Mesenchymal stem cell (in vitro differentiated cells and primary cell): ENCODE data around the gene ATP5MG.

ENCODE experiments used
- DNase-seq: peaks from one replicate; pipeline ENCODE4 v3.0.0-alpha.2; 2013
- H2AFZ ChIP-seq: one replicate; pipeline ENCODE4 v1.6.1; 2013; ENCODE audit warnings: low read depth, mild to moderate bottlenecking, control low read depth, inconsistent platforms, low read length, moderate library complexity
- H2AK5ac ChIP-seq: 2 replicates; pipeline ENCODE4 v1.6.1; 2013; ENCODE audit warnings: low read length, moderate library complexity, mild to moderate bottlenecking, inconsistent platforms; ENCODE audit not compliant: severe bottlenecking
- H2BK120ac ChIP-seq: one replicate; pipeline ENCODE4 v1.6.1; 2013; ENCODE audit warnings: low read depth, mild to moderate bottlenecking, inconsistent platforms, low read length, moderate library complexity
- H2BK12ac ChIP-seq, 2 experiments: one replicate each; pipeline ENCODE4 v1.6.1; 2013; ENCODE audit warnings: inconsistent platforms in 2 of 2, low read length in 2 of 2, mild to moderate bottlenecking in 2 of 2, moderate library complexity in 2 of 2, control low read depth in 1 of 2
- H2BK15ac ChIP-seq: one replicate; pipeline ENCODE4 v1.6.1; 2013; ENCODE audit warnings: mild to moderate bottlenecking, low read depth, inconsistent platforms; ENCODE audit not compliant: poor library complexity, severe bottlenecking
- H2BK5ac ChIP-seq: 2 replicates; pipeline ENCODE4 v1.6.1; 2013; ENCODE audit warnings: low read depth, mild to moderate bottlenecking, low read length, control low read depth, inconsistent platforms; ENCODE audit not compliant: poor library complexity, severe bottlenecking
- H3K14ac ChIP-seq, 2 experiments: one replicate each; pipeline ENCODE4 v1.6.1; 2013; ENCODE audit warnings: inconsistent platforms in 2 of 2, low read length in 2 of 2, control low read depth in 1 of 2, mild to moderate bottlenecking in 1 of 2, moderate library complexity in 1 of 2
- H3K18ac ChIP-seq, 2 experiments: one replicate each; pipeline ENCODE4 v1.6.1; 2013; ENCODE audit warnings: inconsistent platforms in 2 of 2, low read length in 2 of 2, control low read depth in 1 of 2, low read depth in 1 of 2, mild to moderate bottlenecking in 1 of 2
- H3K23ac ChIP-seq, 2 experiments: one replicate each; pipeline ENCODE4 v1.6.1; 2013; ENCODE audit warnings: inconsistent platforms in 2 of 2, low read length in 2 of 2, mild to moderate bottlenecking in 2 of 2, moderate library complexity in 2 of 2, control low read depth in 1 of 2
- H3K27ac ChIP-seq: 2 replicates; pipeline ENCODE4 v1.5.1; 2013; ENCODE audit warnings: mild to moderate bottlenecking, moderate library complexity, low read length, control low read depth, inconsistent platforms; ENCODE audit not compliant: poor library complexity, severe bottlenecking
- H3K27me3 ChIP-seq, 2 experiments: 2 replicates each; pipeline versions ENCODE4 v1.6.1 to v1.7.0; 2013; ENCODE audit warnings: low read length in 2 of 2, mild to moderate bottlenecking in 2 of 2, moderate library complexity in 2 of 2, control low read depth in 1 of 2, inconsistent platforms in 1 of 2; ENCODE audit not compliant: control insufficient read depth in 1 of 2, insufficient read depth in 1 of 2
- H3K36me3 ChIP-seq, 2 experiments: 2 replicates each; pipeline versions ENCODE4 v1.6.1 to v1.7.0; 2013; ENCODE audit warnings: low read length in 2 of 2, control low read depth in 1 of 2, inconsistent platforms in 1 of 2, low read depth in 1 of 2, mild to moderate bottlenecking in 1 of 2; ENCODE audit not compliant: insufficient read depth in 2 of 2, control insufficient read depth in 1 of 2
- H3K4ac ChIP-seq, 2 experiments: one replicate each; pipeline ENCODE4 v1.6.1; 2013; ENCODE audit warnings: inconsistent platforms in 2 of 2, low read length in 2 of 2, mild to moderate bottlenecking in 2 of 2, moderate library complexity in 2 of 2, control low read depth in 1 of 2, low read depth in 1 of 2
- H3K4me1 ChIP-seq: 2 replicates; pipeline ENCODE4 v1.6.1; 2013; ENCODE audit warnings: low read depth, low read length, control low read depth; ENCODE audit not compliant: control insufficient read depth, insufficient read depth
- H3K4me2 ChIP-seq: 2 replicates; pipeline ENCODE4 v1.6.1; 2013; ENCODE audit warnings: low read length, mild to moderate bottlenecking, inconsistent platforms; ENCODE audit not compliant: poor library complexity, severe bottlenecking
- H3K4me3 ChIP-seq, 2 experiments: 2 replicates each; pipeline versions ENCODE4 v1.5.1 to v1.7.0; 2013; ENCODE audit warnings: low read length in 2 of 2, mild to moderate bottlenecking in 2 of 2, control low read depth in 1 of 2, low read depth in 1 of 2; ENCODE audit not compliant: insufficient read depth in 1 of 2
- H3K79me1 ChIP-seq: replicated peaks from 2 replicates; pipeline ENCODE4 v1.6.1; 2013; ENCODE audit warnings: mild to moderate bottlenecking, control low read depth, low read length, inconsistent platforms; ENCODE audit not compliant: poor library complexity, severe bottlenecking
- H3K9ac ChIP-seq: 2 replicates; pipeline ENCODE4 v1.7.0; 2013; ENCODE audit warnings: mild to moderate bottlenecking, low read length, moderate library complexity
- H3K9me3 ChIP-seq: 2 replicates; pipeline ENCODE4 v1.7.0; 2013; ENCODE audit warnings: mild to moderate bottlenecking, low read length; ENCODE audit not compliant: control insufficient read depth
- H4K8ac ChIP-seq: one replicate; pipeline ENCODE4 v1.6.1; 2013; ENCODE audit warnings: inconsistent platforms, mild to moderate bottlenecking, low read length, moderate library complexity
- H4K91ac ChIP-seq: one replicate; pipeline ENCODE4 v1.6.1; 2013; ENCODE audit warnings: mild to moderate bottlenecking, low read length, inconsistent platforms
- WGBS: methylation state at CpG from one replicate; pipeline ENCODE4 v1.1.7; 2013; ENCODE audit warnings: mixed read lengths; 5-methylcytosine and 5-hydroxymethylcytosine counted together

The ATP5MG gene

DNA sequence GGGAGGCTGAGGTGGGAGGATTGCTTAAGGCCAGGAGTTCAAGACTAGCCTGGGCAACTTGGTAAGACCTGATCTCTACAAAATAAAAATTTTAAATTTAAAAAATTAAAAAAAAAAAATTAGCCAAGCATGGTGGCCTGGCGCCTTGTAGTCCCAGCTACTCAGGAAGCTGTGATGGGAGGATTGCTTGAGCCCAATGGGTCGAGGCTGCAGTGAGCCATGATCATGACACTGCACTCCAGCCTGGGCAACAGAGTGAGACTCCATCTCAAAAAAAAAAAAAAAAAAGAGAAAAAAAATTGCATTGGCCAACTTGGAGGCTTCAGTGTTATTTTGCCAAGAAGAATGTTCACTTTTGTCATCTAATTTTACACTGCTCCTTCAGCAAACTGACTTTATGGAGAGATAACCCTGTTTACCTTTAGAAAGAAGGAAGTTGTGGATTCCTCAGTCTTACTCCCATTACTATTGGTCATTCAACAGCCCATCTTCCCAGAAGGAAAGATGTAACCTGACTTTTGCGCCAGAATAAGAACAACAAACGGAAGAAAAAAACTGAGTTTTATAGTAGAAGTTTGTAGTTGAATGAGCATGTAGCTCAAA, 48.0 kb downstream of the ATP5MG start:
- Histone ChIP-seq H2BK5ac (no peak overlapping the region), H3K23ac (no peak overlapping the region), H3K9ac (no peak overlapping the region), H3K4ac (no peak overlapping the region), H3K4me3 (no peak overlapping the region), H3K14ac (no peak overlapping the region), H3K18ac (no peak overlapping the region), H4K8ac (no peak overlapping the region), H3K9me3 (no peaks in the 10 kb centered on the region), H3K79me1 (peaks cover 9% of the 10 kb centered on the region), H2AK5ac (no peak overlapping the region), H2BK15ac (no peak overlapping the region), H2AFZ (no peak overlapping the region), H3K4me1 (peaks cover 2% of the 10 kb centered on the region), H3K27me3 (no peaks in the 10 kb centered on the region), H4K91ac (no peak overlapping the region), H3K27ac (no peak overlapping the region), H3K4me2 (no peak overlapping the region), H2BK120ac (no peak overlapping the region), H2BK12ac (no peak overlapping the region), H3K36me3 (peaks cover 4 to 17% of the 10 kb centered on the region in 2 experiments)
- DNase-seq = no peak
- WGBS = 100% methylated on average over 2 of the region's 4 CpGs

DNA sequence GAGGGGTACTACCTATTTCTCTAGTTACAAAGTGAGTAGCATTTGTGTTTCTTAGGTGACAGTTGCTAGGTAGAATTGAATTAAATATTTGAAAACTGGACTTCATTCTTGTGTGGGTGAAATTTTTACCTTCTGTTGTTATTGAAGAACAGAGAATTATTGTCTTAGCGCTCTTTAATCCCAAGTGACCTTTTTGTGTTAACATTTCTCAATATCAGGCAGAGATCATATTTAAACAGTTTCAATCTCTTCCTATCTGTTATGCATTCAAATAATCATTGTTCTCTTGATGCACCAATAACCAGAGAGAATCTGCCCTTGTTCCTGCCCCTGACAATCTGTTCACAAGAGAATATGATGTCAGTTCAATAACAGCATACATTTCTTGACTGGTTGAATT, 49.0 kb downstream of the ATP5MG start:
- Histone ChIP-seq H3K4me1 (no peaks in the 10 kb centered on the region), H4K8ac (no peak overlapping the region), H3K27ac (no peak overlapping the region), H3K36me3 (peaks cover 4 to 14% of the 10 kb centered on the region in 2 experiments), H3K18ac (no peak overlapping the region), H2AK5ac (no peak overlapping the region), H3K27me3 (no peaks in the 10 kb centered on the region), H3K4ac (no peak overlapping the region), H3K14ac (no peak overlapping the region), H4K91ac (no peak overlapping the region), H3K4me2 (no peak overlapping the region), H3K23ac (no peak overlapping the region), H2BK5ac (no peak overlapping the region), H3K9me3 (no peaks in the 10 kb centered on the region), H2BK120ac (no peak overlapping the region), H3K9ac (no peak overlapping the region), H2AFZ (no peak overlapping the region), H2BK12ac (no peak overlapping the region), H3K79me1 (peaks cover 11% of the 10 kb centered on the region), H3K4me3 (no peak overlapping the region), H2BK15ac (no peak overlapping the region)
- 100% methylated on average over 1 of the region's 1 CpG for WGBS
- no peak for DNase-seq
